Liver (tissue), 2 donors: ENCODE data around the gene ARHGEF9.

Experiments used
- CTCF ChIP-seq: fragments of 150-350 bp; IDR thresholded peaks from 2 replicates; pipeline ENCODE4 v1.5.1; 2017; ENCODE audit warnings: improper control_type of control experiment, low read depth, low read length; ENCODE audit not compliant: missing input control
- MAX ChIP-seq: IDR thresholded peaks from 2 replicates; pipeline ENCODE4 v1.6.1; 2016; ENCODE audit warnings: antibody characterized with exemption
- ZBTB33 ChIP-seq: IDR thresholded peaks from 2 replicates; pipeline ENCODE4 v1.6.1; 2016; ENCODE audit warnings: antibody characterized with exemption
- donor health status: healthy.

- TF ChIP-seq CTCF = no peak
- no peak for TF ChIP-seq MAX
- no peak for TF ChIP-seq ZBTB33
These were observed 30.0 kb downstream of the ARHGEF9 start for GRCh38 chrX:63754860-63755579.
